Fibroblast of mammary gland (primary cell): ENCODE results near the gene FGD3.

Source experiments
- DNase-seq: peaks from one replicate; pipeline ENCODE4 v3.0.0-alpha.2; 2010; ENCODE audit warnings: low read depth
- H3K4me3 ChIP-seq: 2 replicates; pipeline ENCODE4 v1.5.1; 2011; ENCODE audit warnings: low read depth, mild to moderate bottlenecking, low read length, moderate library complexity; ENCODE audit not compliant: control insufficient read depth
- TF ChIP-seq, protein P1 (sequence below): conservative IDR thresholded peaks from 2 replicates; pipeline ENCODE4 v1.5.1; 2011; ENCODE audit warnings: low read depth, low read length, inconsistent platforms; ENCODE audit not compliant: control insufficient read depth, insufficient read depth

The FGD3 gene

DNA sequence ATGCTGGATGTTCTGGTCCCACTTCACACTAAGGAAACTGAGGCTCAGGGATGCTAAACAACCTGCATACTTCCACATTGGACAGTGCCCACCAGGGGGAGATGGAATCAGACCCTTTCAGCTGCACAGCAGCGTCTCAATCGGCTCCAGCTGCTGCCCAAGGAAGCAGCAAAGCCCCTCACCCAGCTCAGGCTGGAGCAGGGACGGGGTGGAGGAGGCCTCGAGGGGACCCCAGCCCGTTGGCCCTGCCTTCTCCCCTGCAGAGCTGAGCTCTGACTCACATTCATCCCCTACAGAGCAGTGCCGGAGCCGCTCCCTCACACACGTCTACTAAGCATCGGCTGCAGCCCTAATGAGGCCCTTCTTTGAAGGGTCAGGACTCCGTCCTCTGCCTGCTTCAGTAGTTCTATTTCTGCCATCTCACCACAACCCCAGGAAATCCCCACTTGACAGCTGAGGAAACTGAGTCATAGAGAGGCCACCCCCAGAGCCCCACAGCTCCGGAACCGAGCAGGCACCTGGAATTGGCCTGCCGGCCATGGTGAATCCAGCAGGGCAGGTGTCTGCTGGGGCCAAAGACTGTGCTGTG, 89.7 kb downstream of the FGD3 start:
- no peak for DNase-seq
- H3K4me3 ChIP-seq: no peak overlapping the region
- TF ChIP-seq, protein P1, sequence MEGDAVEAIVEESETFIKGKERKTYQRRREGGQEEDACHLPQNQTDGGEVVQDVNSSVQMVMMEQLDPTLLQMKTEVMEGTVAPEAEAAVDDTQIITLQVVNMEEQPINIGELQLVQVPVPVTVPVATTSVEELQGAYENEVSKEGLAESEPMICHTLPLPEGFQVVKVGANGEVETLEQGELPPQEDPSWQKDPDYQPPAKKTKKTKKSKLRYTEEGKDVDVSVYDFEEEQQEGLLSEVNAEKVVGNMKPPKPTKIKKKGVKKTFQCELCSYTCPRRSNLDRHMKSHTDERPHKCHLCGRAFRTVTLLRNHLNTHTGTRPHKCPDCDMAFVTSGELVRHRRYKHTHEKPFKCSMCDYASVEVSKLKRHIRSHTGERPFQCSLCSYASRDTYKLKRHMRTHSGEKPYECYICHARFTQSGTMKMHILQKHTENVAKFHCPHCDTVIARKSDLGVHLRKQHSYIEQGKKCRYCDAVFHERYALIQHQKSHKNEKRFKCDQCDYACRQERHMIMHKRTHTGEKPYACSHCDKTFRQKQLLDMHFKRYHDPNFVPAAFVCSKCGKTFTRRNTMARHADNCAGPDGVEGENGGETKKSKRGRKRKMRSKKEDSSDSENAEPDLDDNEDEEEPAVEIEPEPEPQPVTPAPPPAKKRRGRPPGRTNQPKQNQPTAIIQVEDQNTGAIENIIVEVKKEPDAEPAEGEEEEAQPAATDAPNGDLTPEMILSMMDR: no peak

DNA sequence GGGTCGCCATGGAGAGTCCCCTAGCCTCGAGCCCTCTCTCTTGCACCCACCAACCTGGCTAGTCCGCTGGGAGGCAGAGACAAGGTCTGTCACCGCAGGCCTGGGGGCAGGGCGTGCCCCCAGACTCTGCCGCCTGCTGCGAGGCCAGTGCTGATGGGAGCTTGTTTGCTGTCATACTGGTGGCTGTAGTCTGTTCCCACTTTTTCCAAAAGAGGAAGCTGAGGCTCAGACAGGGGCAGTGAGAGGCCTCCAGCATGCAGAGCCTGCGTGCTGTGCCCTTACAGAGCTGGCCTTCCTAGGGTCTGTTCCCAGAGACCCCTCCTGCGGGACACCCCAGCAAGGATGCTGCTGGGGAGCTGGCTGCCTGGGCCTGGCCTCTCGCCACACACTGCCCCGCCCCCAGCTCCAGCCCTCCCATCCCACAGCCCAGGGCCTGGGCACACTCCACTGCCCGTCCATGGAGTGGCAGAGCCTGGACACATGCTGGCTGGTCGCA, 90.2 kb downstream of the FGD3 start:
- no peak overlapping the region for H3K4me3 ChIP-seq
- no peak for DNase-seq
- TF ChIP-seq, protein P1: no peak

DNA sequence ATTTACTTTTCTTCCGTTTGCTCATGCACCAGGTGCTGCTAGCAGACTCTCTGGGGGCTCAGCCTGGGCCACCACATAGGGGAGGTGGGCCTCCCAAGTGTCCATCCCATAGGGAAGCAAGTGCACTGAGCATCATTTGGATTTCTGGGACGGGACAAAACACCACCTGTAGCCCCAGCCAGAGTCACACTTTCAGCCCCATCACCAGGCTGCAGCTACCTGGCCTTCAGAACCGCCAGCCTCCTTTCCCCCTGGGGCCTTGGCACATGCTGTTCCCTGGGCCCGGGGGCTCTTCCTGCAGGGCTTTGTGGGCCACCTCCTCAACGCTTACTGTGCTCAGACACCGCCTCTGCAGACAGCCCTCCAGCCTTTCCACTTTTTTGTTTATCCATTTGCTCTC, 91.6 kb downstream of the FGD3 start:
- no peak for DNase-seq
- H3K4me3 ChIP-seq: no peak overlapping the region
- TF ChIP-seq, protein P1: no peak

DNA sequence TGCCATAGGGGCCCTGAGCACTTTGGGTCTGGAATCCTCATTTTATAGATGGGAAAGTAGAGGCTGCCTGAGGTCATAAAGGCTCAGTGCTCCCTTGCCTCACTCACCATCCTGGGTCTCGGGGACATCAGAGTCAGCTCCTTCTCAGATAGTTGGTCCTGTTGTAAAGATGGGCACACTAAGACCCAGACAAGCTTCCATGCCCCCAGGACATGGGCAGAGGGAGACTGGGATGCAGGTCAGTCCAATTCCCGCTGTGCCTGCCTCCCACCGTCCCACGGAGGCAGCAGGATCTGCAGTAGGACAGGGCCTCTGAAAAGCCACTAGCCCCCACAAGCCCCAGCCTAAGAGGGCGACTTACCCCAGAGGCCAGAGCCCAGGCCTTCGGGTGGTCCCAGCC, 92.1 kb downstream of the FGD3 start:
- DNase-seq: no peak
- H3K4me3 ChIP-seq: no peak overlapping the region
- TF ChIP-seq, protein P1: no peak

DNA sequence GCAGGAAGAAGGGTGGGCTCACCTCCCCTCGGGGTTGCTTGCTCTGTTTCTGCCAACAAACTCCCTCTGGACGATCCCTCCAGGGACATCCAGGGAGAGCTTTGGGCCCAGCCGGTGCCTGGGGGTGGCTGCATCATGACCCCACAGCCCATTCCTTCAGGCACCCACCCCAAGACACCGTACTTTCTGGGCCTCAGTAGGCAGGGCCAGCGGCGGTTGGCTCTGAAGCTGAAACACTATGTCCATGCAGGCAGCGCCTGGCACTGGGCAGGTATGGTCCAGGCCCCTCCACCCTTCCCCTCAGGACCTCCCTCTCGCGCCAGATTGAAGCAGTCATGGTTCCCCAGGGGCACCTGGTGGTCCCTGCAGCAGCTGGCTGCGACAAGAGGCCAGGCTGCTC, 92.7 kb downstream of the FGD3 start:
- DNase-seq: no peak
- H3K4me3 ChIP-seq: no peak overlapping the region
- TF ChIP-seq, protein P1: no peak

DNA sequence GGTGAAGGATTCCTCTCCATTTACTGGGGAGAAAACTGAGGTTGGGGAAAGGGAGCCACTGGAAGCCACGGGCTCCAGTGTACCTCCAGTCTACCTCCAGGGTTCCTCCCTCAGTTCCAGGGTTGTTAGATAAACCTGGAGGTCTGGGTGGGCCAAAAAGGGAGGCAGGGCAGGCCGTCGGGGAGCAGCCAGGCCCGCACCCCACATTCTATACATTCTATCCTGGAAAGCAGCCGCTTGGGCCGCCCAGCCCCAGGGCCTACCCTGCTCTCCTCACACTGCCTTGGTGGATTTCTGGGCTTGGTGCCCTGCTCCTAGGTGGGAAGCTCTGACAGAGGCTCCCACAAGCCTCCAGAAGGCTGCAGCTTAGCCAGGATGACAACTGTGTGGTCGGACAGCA, 93.1 kb downstream of the FGD3 start:
- H3K4me3 ChIP-seq: no peak overlapping the region
- TF ChIP-seq, protein P1: no peak
- DNase-seq: no peak
